ENCODE data around the gene ANKRD44.

GRCh38 chr2:197097578-197098366 is 212.8 kb downstream of the ANKRD44 start:
- TF ChIP-seq CTCF (IDR thresholded peaks at IDR 0.05): no peak
- TF ChIP-seq POLR2A (IDR thresholded peaks at IDR 0.05): no peak
